Measurements from ENCODE around the gene RGS18.

DNA sequence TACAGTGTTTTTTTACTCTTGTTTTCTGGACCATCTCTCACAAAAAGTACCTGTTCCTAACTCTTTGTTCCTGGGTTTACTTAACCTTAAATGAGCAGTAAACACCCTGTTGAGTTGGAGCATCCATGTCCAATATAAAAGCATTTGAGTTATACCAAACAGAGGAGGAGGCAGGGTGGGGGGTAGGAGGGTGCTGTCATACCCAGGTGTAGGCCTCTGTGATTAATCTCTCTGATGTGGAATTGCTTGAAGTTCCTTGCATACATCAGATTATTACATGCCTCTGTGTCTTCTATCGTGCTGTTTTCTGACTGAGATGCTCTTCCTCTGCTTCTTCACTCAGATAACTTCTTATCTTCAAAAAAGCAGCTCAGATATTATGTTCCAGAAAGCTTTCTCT is 28.1 kb upstream of the RGS18 start:
- TF ChIP-seq POLR2A (IDR thresholded peaks at IDR 0.05; ENCODE audit: low read length), result no peak
- TF ChIP-seq GATA1 (IDR thresholded peaks at IDR 0.05; ENCODE audit: low read depth, low read length), result no peak

All from erythroblast (primary cell).